Small intestine (tissue), 7 donors: Measurements from ENCODE around the gene CFAP65. TPM values are rescaled to one million over a fixed set of nuclear protein-coding genes. Genes with fewer than 3 reads are reported as not detected.
A peak's percentile ranks its signal among the peaks of the same experiment; 100 is the strongest.

Source experiments
- DNase-seq, 2 donors: peaks; one replicate each; pipeline versions ENCODE4 v3.0.0 to v3.0.0-alpha.2; 2013
- FAIRE-seq: peaks from 2 replicates; lab custom pipeline; 2012; peaks lifted over from hg19 to GRCh38; lab: Jason Lieb, UNC
- H3K27ac ChIP-seq, 3 donors: one replicate each; pipeline ENCODE4 v1.5.1; 2013; ENCODE audit warnings: low read length in 2 of 3, mild to moderate bottlenecking in 2 of 3, control low read depth in 1 of 3, inconsistent platforms in 1 of 3, low read depth in 1 of 3, moderate library complexity in 1 of 3
- H3K27me3 ChIP-seq, 3 donors: one replicate each; pipeline ENCODE4 v1.6.1; 2013; ENCODE audit warnings: low read length in 3 of 3, inconsistent platforms in 1 of 3; ENCODE audit not compliant: control insufficient read depth in 3 of 3, insufficient read depth in 3 of 3
- H3K36me3 ChIP-seq, 3 donors: one replicate each; pipeline ENCODE4 v1.6.1; 2013; ENCODE audit warnings: low read length in 3 of 3, inconsistent platforms in 1 of 3, low read depth in 1 of 3, mild to moderate bottlenecking in 1 of 3, moderate library complexity in 1 of 3; ENCODE audit not compliant: control insufficient read depth in 3 of 3, insufficient read depth in 2 of 3
- H3K4me1 ChIP-seq, 3 donors: one replicate each; pipeline ENCODE4 v1.6.1; 2013; ENCODE audit warnings: low read length in 2 of 3, inconsistent platforms in 1 of 3, low read depth in 1 of 3, mild to moderate bottlenecking in 1 of 3, moderate library complexity in 1 of 3; ENCODE audit not compliant: control insufficient read depth in 3 of 3, insufficient read depth in 2 of 3
- H3K4me3 ChIP-seq, 3 donors: one replicate each; pipeline ENCODE4 v1.5.1; 2013; ENCODE audit warnings: low read length in 3 of 3, control low read depth in 1 of 3, inconsistent platforms in 1 of 3, low read depth in 1 of 3, mild to moderate bottlenecking in 1 of 3, moderate library complexity in 1 of 3
- H3K9me3 ChIP-seq, 2 donors: one replicate each; pipeline ENCODE4 v1.6.1; 2013; ENCODE audit warnings: low read depth in 1 of 2, low read length in 1 of 2; ENCODE audit not compliant: control insufficient read depth in 2 of 2, insufficient read depth in 1 of 2
- WGBS, 3 donors: extraction: QIAGEN DNeasy Blood & Tissue Kit; methylation state at CpG; one replicate each; pipeline ENCODE4 v1.1.7; 2013; 5-methylcytosine and 5-hydroxymethylcytosine counted together
- polyA plus RNA-seq, 4 donors: library from polyadenylated mRNA; stranded (reverse) in 3 of 4; unstranded in 1 of 4; fragments of 200-250 nt in 3 of 4; fragments of 120-200 nt in 1 of 4; gene quantifications; one replicate each; pipeline versions ENCODE4 v1.2.1 to v1.2.3, GENCODE V29; 2013
- donor health status: healthy with polysubstance abuse.
- donor health status: control.
- donor health status: control.
- donor health status: Bipolar disorder and iron deficiency.
- donor health status: healthy.

Gene CFAP65
- polyA plus RNA-seq, 4 donors = 0.06 to 4.3 (median 1.1) TPM; not detected in 1

DNA sequence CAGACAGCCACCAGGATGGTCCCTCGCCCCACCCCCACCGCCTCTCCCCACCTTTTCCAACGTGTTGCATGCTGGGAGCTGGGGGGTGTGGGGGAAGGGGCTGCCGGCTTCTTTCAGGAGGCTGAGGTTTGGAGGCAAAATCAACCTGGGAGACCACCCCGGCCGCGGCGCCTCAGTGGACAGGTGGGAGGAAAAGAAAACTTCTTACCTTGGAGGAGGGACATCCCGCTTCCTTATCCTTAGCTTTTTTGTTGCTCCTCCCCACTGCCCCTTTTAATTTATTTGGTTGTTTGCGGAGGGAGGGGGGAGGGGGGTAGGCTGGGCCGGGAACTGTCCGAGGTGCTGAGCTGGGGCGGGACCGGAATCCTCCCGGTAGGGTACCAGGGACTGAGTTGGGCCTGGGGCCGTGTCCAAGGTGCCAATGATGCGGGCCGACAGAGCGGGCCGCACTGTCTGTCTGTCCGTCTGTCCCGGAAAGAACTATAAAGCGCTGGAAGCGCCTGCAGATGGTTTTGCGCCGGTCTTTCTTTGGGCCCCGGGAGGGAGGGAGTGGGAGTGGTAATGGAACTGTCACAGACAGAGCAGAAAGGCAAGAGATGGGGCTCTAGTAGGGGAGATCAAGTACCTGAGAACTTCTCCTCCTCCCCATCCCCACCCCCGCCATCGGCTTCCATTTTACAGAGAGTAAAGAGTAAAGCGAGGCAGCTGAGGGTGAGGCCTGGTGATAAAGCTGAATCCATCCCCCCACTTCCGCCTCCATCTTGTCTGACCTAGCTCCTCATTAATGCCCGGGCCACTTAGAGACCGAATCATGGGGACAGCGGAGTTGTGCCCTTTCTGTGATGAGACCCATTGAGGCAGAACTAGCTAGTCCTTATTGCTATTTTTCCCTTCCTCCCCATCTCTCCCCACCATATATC is 79.4 kb downstream of the CFAP65 start:
- Histone ChIP-seq H3K4me3 (peak overlapping the region in 1 of 3 donors; percentile 24), H3K4me1 (peaks cover 0 to 4% (median 0%) of the 10 kb centered on the region in 3 donors), H3K27me3 (peaks cover 9 to 83% (median 48%) of the 10 kb centered on the region in 3 donors), H3K36me3 (no peaks in the 10 kb centered on the region), H3K9me3 (no peaks in the 10 kb centered on the region), H3K27ac (no peak overlapping the region)
- DNase-seq (no peak), FAIRE-seq (no peak)
- WGBS, 3 donors = 15 to 21% (median 18%) methylated on average over 32 to 34 of the region's 34 CpGs

GRCh38 chr2:218961229-218961628 is 80.1 kb downstream of the CFAP65 start:
- Histone ChIP-seq H3K4me3 (peak overlapping the region in 1 of 3 donors; percentile 24), H3K27ac (no peak overlapping the region), H3K36me3 (no peaks in the 10 kb centered on the region), H3K4me1 (peaks cover 0 to 4% (median 0%) of the 10 kb centered on the region in 3 donors), H3K9me3 (no peaks in the 10 kb centered on the region), H3K27me3 (peaks cover 9 to 89% (median 48%) of the 10 kb centered on the region in 3 donors)
- no peak for FAIRE-seq
- DNase-seq = no peak
- 7 to 9% (median 8%) methylated on average over 4 of the region's 4 CpGs for WGBS, 3 donors

- peaks cover 9 to 92% (median 48%) of the 10 kb centered on the region in 3 donors for H3K27me3 ChIP-seq
- no peak overlapping the region for H3K27ac ChIP-seq
- no peak for DNase-seq
- H3K4me3 ChIP-seq = peak overlapping the region in 2 of 3 donors; percentile 24 to 42
- no peak for FAIRE-seq
- H3K4me1 ChIP-seq = peaks cover 0 to 4% (median 0%) of the 10 kb centered on the region in 3 donors
- 2 to 3% (median 3%) methylated on average over 59 to 87 of the region's 87 CpGs for WGBS, 3 donors
- H3K9me3 ChIP-seq = no peaks in the 10 kb centered on the region
- no peaks in the 10 kb centered on the region for H3K36me3 ChIP-seq
Measured at GRCh38 chr2:218960309-218961165, 80.8 kb downstream of the CFAP65 start.

- whole genome bisulfite sequencing, 3 donors = 1 to 3% (median 2%) methylated on average over 41 to 67 of the region's 67 CpGs
- no peak overlapping the region for H3K27ac ChIP-seq
Measured at GRCh38 chr2:218959761-218960308, 81.5 kb downstream of the CFAP65 start.

GRCh38 chr2:218959141-218959731 is 82.1 kb downstream of the CFAP65 start, which contains the start of gene CDK5R2:
Gene CDK5R2, plus strand, starts transcription at chr2:218959666. Its CDS starts 155 bp downstream, at chr2:218959821.
- 2 to 7% (median 6%) methylated on average over 32 to 37 of the region's 37 CpGs for WGBS, 3 donors
- Histone ChIP-seq H3K36me3 (no peaks in the 10 kb centered on the region), H3K27me3 (peaks cover 5 to 93% (median 50%) of the 10 kb centered on the region in 3 donors), H3K27ac (no peak within 1 kb of the TSS), H3K4me3 (peak within 1 kb of the TSS in 2 of 3 donors; percentile 18 to 42), H3K4me1 (peaks cover 0 to 4% (median 0%) of the 10 kb centered on the region in 3 donors), H3K9me3 (no peaks in the 10 kb centered on the region)
- DNase-seq (peak; percentile 62 to 85), FAIRE-seq (no peak)

More at GRCh38 chr2:218959761-218960308, 81.5 kb downstream of the CFAP65 start:
- peak overlapping the region in 1 of 3 donors; percentile 42 for H3K4me3 ChIP-seq
- H3K36me3 ChIP-seq = no peaks in the 10 kb centered on the region
- H3K9me3 ChIP-seq = no peaks in the 10 kb centered on the region
- H3K27me3 ChIP-seq = peaks cover 9 to 93% (median 48%) of the 10 kb centered on the region in 3 donors
- FAIRE-seq (no peak), DNase-seq (no peak)
- peaks cover 0 to 4% (median 0%) of the 10 kb centered on the region in 3 donors for H3K4me1 ChIP-seq

GRCh38 chr2:218958276-218958675 is 83.0 kb downstream of the CFAP65 start:
- Histone ChIP-seq H3K9me3 (no peaks in the 10 kb centered on the region), H3K36me3 (no peaks in the 10 kb centered on the region), H3K27ac (no peak overlapping the region), H3K4me3 (no peak overlapping the region), H3K4me1 (peaks cover 0 to 4% (median 0%) of the 10 kb centered on the region in 3 donors), H3K27me3 (peaks cover 4 to 90% (median 41%) of the 10 kb centered on the region in 3 donors)
- no peak for FAIRE-seq
- DNase-seq = no peak
- WGBS, 3 donors = 89 to 97% (median 96%) methylated on average over 1 of the region's 1 CpG

DNA sequence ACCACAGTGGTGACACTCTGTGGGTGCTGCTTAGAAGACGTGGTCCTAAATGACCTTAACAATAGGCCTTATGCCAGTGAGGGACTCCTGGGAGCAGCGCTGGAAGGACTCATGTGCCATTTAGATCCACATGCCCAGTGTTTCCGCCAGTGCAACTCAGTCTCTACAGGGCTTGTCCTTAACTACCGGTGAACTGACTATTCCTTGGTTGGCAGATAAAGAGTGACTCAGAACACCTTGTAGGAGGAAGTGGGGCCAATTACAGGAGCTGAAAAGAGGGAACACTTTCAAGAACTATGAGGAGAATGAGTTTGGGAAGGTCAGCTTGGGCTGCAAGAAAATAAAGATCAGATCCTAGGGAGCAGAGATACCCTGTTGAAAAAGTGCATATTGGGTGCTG is 83.6 kb downstream of the CFAP65 start:
- no peaks in the 10 kb centered on the region for H3K36me3 ChIP-seq
- no peak overlapping the region for H3K27ac ChIP-seq
- no peaks in the 10 kb centered on the region for H3K9me3 ChIP-seq
- FAIRE-seq (no peak), DNase-seq (peak in 1 of 2 donors; percentile 39)
- WGBS, 3 donors = 41 to 68% (median 50%) methylated on average over 4 of the region's 4 CpGs
- no peak overlapping the region for H3K4me3 ChIP-seq
- H3K27me3 ChIP-seq = peaks cover 4 to 86% (median 37%) of the 10 kb centered on the region in 3 donors
- peaks cover 0 to under 1% (median 0%) of the 10 kb centered on the region in 3 donors for H3K4me1 ChIP-seq
